Heart left ventricle (tissue), 13 donors: ENCODE data around the gene PWP1.

Source experiments
- CTCF ChIP-seq, 12 donors: fragments of 200-600 bp; sonication (generic) in 4 of 12; IDR thresholded peaks; one replicate each; pipeline versions ENCODE4 v1.5.0 to v1.8.0; 2018 to 2022; ENCODE audit warnings: antibody characterized with exemption in 12 of 12, mild to moderate bottlenecking in 5 of 12
- POLR2A ChIP-seq, 2 donors: fragments of 450-650 bp; IDR thresholded peaks; one replicate each; pipeline ENCODE4 v1.6.1; 2017; ENCODE audit warnings: antibody characterized with exemption in 2 of 2, mild to moderate bottlenecking in 2 of 2, moderate library complexity in 2 of 2
- donor health status: ischemic (EF 13 %, LVEDD 7.1; RV severe dilation, severe dysfunction).
- donor health status: DM: no; HTN: yes; CAD: no.
- donor health status: DM: no; HTN: no; CAD: no.
- donor health status: ischemic (EF 25% LVEDD 6.9; RV normal size, moderate dysfunction).
- donor health status: ischemic (EF 25% LVEDD 5.7; RV mildly dilated, moderate dysfunction).
- donor health status: ischemic (EF 35%, LVEDD 5.7; RV mildly dilated, moderate dysfunction).
- donor health status: nonischemic (EF 11% LVEDD 7.7; RV severe dilation, severe dysfunction).
- donor health status: DM: yes; HTN: yes; CAD: no.
- donor health status: PGD.
- donor health status: ischemic (EF 29% LVEDD 5.4; RV normal size, mild dysfunction).
- donor health status: nonischemic (EF 23%, LVEDD 6.1; RV moderate dilation, normal function).

DNA sequence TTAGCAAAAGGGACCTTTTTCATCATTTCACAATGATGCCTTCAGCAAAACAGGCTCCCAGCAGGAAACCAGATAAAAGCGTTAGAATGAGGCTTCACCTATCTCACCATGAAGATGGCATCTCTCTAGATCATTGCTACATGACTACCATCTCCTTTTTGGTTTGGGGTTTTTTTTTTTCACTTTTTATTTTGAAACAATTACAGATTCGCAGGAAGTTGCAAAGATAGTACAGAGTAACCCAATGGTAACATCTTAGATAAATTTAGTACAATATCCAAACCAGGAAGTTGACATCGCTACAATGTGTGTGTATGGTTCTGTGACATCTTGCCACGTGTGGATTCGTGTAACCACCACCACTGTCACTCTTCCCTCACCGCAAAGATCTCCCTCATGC, 22.3 kb upstream of the PWP1 start:
- no peak for TF ChIP-seq CTCF (IDR thresholded peaks at IDR 0.05)
- no peak for TF ChIP-seq POLR2A (IDR thresholded peaks at IDR 0.05)
